Activated CD4-positive, alpha-beta memory T cell treated with anti-CD3 and anti-CD28 coated beads, Interleukin-2, amount 10 ng/mL, durations not matched to agents 7 days and 5 days (primary cell): ENCODE measurements around the gene SOCS2. TPM values are rescaled to one million over a fixed set of nuclear protein-coding genes. Genes with fewer than 3 reads are reported as not detected.

Experiments
- CTCF ChIA-PET: fragments of 350-600 bp; sonication (Branson Sonifier 250); formaldehyde crosslinking; loops from one replicate; lab custom pipeline; 2021; ENCODE audit warnings: antibody characterized with exemption, inconsistent platforms; lab: Charles Lee
- POLR2A ChIA-PET: fragments of 350-600 bp; sonication (Branson Sonifier 250); formaldehyde crosslinking; loops from one replicate; lab custom pipeline; 2021; ENCODE audit warnings: antibody characterized with exemption; lab: Charles Lee
- DNase-seq: peaks from one replicate; pipeline ENCODE4 v3.0.0-alpha.2; 2020
- H3K27ac Mint-ChIP-seq: one replicate; pipeline ENCODE4 v1.8.0; 2021; ENCODE audit warnings: mild to moderate bottlenecking, mixed read lengths
- H3K27me3 Mint-ChIP-seq: one replicate; pipeline ENCODE4 v1.8.0; 2021; ENCODE audit warnings: mixed read lengths
- H3K36me3 Mint-ChIP-seq: one replicate; pipeline ENCODE4 v1.8.0; 2021; ENCODE audit warnings: low read depth, mixed read lengths
- H3K4me1 Mint-ChIP-seq: one replicate; pipeline ENCODE4 v1.8.0; 2021; ENCODE audit warnings: mixed read lengths
- H3K4me3 Mint-ChIP-seq: one replicate; pipeline ENCODE4 v1.8.0; 2021; ENCODE audit warnings: mild to moderate bottlenecking, mixed read lengths
- H3K9me3 Mint-ChIP-seq: one replicate; pipeline ENCODE4 v1.8.0; 2021; ENCODE audit warnings: mixed read lengths
- total RNA-seq, 2 experiments: library from RNA; stranded (reverse); gene quantifications; one replicate each; pipeline ENCODE4 v1.2.3, GENCODE V29; 2021

Gene SOCS2
- total RNA-seq, 2 experiments from 2014 or later = 44.3 to 47.3 TPM

- H3K9me3 Mint-ChIP-seq = no peaks in the 10 kb centered on the region
- ChIA-PET CTCF (no interaction called here), POLR2A (no interaction called here)
- no peaks in the 10 kb centered on the region for H3K36me3 Mint-ChIP-seq
- H3K4me1 Mint-ChIP-seq = no peaks in the 10 kb centered on the region
- no peak for DNase-seq
- H3K27me3 Mint-ChIP-seq = peaks cover 7% of the 10 kb centered on the region
- H3K27ac Mint-ChIP-seq = no peak overlapping the region
- H3K4me3 Mint-ChIP-seq = no peak overlapping the region
Observed at GRCh38 chr12:93601591-93601990, 29.1 kb downstream of the SOCS2 start.

DNA sequence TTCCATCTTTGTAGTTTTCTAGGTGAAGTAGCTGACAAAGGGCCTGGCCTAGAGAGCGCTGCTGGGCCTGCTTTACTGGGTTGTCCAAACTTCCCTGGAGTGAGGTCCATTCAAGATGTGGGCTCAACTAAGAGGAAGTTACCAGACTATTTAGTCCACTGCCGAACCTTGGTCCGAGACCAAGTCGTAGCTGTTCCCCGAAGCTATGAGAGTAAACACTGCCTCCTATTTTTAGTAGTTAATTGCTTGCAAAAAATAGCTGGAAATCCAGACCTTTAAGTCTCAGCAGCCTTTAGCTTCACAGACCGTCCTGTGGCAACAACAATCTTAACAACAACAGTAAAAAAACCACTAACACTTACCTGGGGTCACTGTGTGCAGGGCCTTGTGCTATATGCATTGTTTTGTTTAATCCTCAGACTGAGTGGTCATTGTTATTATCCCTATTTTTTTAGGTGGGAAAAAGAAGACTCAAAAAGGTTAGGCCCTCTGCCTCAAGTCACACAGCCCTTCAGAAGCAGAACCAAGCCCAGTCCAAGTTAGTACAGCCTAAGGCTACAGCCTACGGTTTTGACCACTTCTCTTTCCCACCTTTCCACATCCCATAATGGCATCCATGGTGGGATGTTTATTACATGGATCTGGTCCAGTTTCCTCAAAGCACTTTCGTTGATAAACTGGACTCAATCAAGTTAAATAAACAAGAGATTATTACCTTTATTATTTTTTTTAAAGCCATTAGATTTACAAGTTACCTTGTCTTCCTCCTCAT lies 30.6 kb downstream of the SOCS2 start:
- Mint-ChIP-seq H3K4me1 (no peaks in the 10 kb centered on the region), H3K27ac (no peak overlapping the region), H3K9me3 (no peaks in the 10 kb centered on the region), H3K36me3 (no peaks in the 10 kb centered on the region), H3K27me3 (peaks cover 3% of the 10 kb centered on the region), H3K4me3 (no peak overlapping the region)
- ChIA-PET CTCF (no interaction called here), POLR2A (no interaction called here)
- no peak for DNase-seq

GRCh38 chr12:93603762-93604161 lies 31.3 kb downstream of the SOCS2 start:
- Mint-ChIP-seq H3K27ac (no peak overlapping the region), H3K4me3 (no peak overlapping the region), H3K9me3 (no peaks in the 10 kb centered on the region), H3K27me3 (no peaks in the 10 kb centered on the region), H3K4me1 (no peaks in the 10 kb centered on the region), H3K36me3 (no peaks in the 10 kb centered on the region)
- ChIA-PET CTCF (no interaction called here), POLR2A (no interaction called here)
- no peak for DNase-seq

DNA sequence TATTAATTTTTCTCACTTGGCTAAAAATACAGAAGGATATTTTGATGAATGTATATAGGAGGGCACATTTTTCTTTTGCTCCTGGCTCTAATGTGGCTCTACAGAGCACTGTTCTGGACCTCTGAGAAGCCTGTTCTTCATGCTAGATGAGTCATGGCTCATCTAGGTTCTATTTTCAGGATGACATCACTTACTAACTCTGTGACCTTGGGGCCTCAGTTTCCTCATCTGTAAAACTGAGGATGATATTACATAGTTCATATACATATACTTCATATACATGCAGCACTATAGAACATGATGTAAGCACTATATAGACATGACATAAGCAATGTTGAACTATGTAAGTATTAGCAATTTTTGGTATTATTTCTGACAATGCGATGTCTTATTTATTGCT lies 35.8 kb downstream of the SOCS2 start:
- ChIA-PET CTCF (interaction anchor here (0.7 kb wide), 1 partner anchor 693 kb away, joined by 3 read pairs; no protein-coding TSS in a partner anchor), POLR2A (no interaction called here)
- Mint-ChIP-seq H3K9me3 (no peaks in the 10 kb centered on the region), H3K27me3 (peaks cover 14% of the 10 kb centered on the region), H3K4me1 (no peaks in the 10 kb centered on the region), H3K36me3 (no peaks in the 10 kb centered on the region), H3K4me3 (no peak overlapping the region), H3K27ac (no peak overlapping the region)
- no peak for DNase-seq

GRCh38 chr12:93609281-93610192 lies 37.1 kb downstream of the SOCS2 start:
- no peak overlapping the region for H3K27ac Mint-ChIP-seq
- CTCF ChIA-PET = no interaction called here
- no peak for DNase-seq
- peaks cover 15% of the 10 kb centered on the region for H3K27me3 Mint-ChIP-seq
- no peak overlapping the region for H3K4me3 Mint-ChIP-seq
- H3K36me3 Mint-ChIP-seq = no peaks in the 10 kb centered on the region
- POLR2A ChIA-PET = no interaction called here
- no peaks in the 10 kb centered on the region for H3K9me3 Mint-ChIP-seq
- no peaks in the 10 kb centered on the region for H3K4me1 Mint-ChIP-seq

DNA sequence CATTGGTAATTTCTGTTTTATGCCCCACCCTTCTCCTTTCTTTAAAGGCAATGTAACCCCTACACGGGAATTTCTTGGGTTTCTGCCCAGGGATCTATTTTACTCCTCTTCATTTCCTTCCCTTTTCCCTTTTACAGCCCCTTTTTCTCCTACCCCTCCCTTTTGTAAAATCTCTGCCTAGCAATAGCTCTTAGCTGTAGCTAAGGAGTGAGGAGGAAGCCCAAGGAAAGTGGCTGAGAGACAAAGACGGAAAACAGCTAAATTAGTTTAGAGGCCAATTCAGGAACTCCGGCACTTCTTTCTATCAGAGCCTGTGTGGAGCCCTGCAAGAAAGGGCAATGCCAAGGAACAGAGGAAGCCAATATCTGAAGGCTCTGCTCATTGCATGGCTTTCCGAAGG lies 40.3 kb downstream of the SOCS2 start:
- CTCF ChIA-PET = interaction anchor here (0.6 kb wide), 1 partner anchor 14 kb away, joined by 3 read pairs; no protein-coding TSS in a partner anchor
- peaks cover 19% of the 10 kb centered on the region for H3K27me3 Mint-ChIP-seq

DNA sequence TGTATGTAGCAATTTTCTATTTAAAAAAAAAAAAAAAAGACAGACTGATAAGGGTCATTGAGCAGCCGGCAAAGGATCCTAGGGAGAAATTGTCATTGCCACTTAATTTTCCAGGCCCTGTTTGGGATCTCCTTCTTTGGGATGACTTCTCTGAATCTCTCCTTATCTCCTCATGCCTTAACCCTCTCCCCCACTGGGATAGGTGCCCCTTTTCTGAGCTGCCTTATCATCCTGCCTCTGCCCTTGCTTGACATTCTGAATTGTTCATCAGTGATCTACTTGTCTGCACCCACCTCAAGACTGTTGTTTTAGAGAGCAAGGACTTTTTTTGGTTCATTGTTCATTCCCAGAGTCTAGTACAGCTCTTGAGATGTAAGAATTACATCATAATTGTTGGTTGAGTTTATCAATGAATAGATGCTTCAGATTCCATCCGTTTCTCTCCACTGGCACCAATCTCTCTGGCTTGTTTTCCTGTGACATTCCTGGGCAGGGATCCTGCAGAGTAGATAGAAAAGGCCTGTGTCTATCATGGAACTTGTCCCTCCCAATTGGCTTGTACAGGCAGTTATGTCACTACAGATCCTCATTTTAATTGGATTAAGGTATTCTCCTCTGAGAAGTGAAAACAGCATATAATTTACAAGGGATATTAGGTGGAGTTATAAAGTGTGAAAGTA lies 42.6 kb downstream of the SOCS2 start:
- ChIA-PET CTCF (no interaction called here), POLR2A (no interaction called here)
- H3K36me3 Mint-ChIP-seq = no peaks in the 10 kb centered on the region
- H3K4me3 Mint-ChIP-seq = no peak overlapping the region
- H3K27ac Mint-ChIP-seq = no peak overlapping the region
- peaks cover 19% of the 10 kb centered on the region for H3K27me3 Mint-ChIP-seq
- no peak for DNase-seq
- H3K4me1 Mint-ChIP-seq = no peaks in the 10 kb centered on the region
- H3K9me3 Mint-ChIP-seq = peaks cover 3% of the 10 kb centered on the region

More for the DNA sequence above, 40.3 kb downstream of the SOCS2 start:
- POLR2A ChIA-PET = no interaction called here
- Mint-ChIP-seq H3K4me1 (no peaks in the 10 kb centered on the region), H3K36me3 (no peaks in the 10 kb centered on the region), H3K9me3 (no peaks in the 10 kb centered on the region), H3K27ac (no peak overlapping the region), H3K4me3 (no peak overlapping the region)
- no peak for DNase-seq

- H3K36me3 Mint-ChIP-seq = no peaks in the 10 kb centered on the region
- H3K4me3 Mint-ChIP-seq = no peak overlapping the region
- ChIA-PET CTCF (no interaction called here), POLR2A (no interaction called here)
- DNase-seq = no peak
- no peaks in the 10 kb centered on the region for H3K4me1 Mint-ChIP-seq
- peaks cover 19% of the 10 kb centered on the region for H3K27me3 Mint-ChIP-seq
- peaks cover 3% of the 10 kb centered on the region for H3K9me3 Mint-ChIP-seq
- no peak overlapping the region for H3K27ac Mint-ChIP-seq
Observed at GRCh38 chr12:93616584-93617101, 44.2 kb downstream of the SOCS2 start.

DNA sequence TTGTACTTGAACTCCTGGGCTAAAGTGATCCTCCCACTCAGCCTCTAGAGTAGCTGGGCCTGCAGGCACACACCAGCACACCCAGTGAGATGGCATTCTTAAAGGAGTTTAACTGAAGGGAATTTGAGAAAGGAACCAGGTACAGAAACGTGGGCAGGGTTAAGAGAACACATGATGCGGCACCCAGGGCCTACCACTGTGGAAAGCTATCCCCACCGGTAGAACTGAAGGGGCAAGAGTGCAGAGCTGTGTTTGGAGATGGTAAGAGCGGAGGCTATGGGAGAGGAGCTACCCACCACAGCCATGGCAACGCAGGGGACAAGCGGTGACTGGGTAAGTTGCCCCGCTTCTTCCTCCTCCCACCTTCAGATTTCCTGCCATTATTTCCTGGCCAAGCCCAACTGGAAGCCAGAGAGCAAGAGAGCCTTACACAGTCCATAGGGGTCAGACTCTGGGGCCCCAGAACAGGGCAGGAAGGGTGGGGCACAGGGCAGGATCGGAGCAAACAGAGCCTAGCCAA lies 46.5 kb downstream of the SOCS2 start:
- Mint-ChIP-seq H3K36me3 (no peaks in the 10 kb centered on the region), H3K4me3 (no peak overlapping the region), H3K9me3 (peaks cover 3% of the 10 kb centered on the region), H3K27me3 (peaks cover 4% of the 10 kb centered on the region), H3K4me1 (no peaks in the 10 kb centered on the region), H3K27ac (no peak overlapping the region)
- DNase-seq = no peak
- ChIA-PET CTCF (no interaction called here), POLR2A (no interaction called here)

- H3K36me3 Mint-ChIP-seq = no peaks in the 10 kb centered on the region
- H3K27me3 Mint-ChIP-seq = no peaks in the 10 kb centered on the region
- no peak overlapping the region for H3K4me3 Mint-ChIP-seq
- ChIA-PET POLR2A (no interaction called here), CTCF (no interaction called here)
- H3K27ac Mint-ChIP-seq = no peak overlapping the region
- no peak for DNase-seq
- H3K9me3 Mint-ChIP-seq = peaks cover 3% of the 10 kb centered on the region
- H3K4me1 Mint-ChIP-seq = no peaks in the 10 kb centered on the region
Observed at GRCh38 chr12:93621986-93622385, 49.5 kb downstream of the SOCS2 start.

DNA sequence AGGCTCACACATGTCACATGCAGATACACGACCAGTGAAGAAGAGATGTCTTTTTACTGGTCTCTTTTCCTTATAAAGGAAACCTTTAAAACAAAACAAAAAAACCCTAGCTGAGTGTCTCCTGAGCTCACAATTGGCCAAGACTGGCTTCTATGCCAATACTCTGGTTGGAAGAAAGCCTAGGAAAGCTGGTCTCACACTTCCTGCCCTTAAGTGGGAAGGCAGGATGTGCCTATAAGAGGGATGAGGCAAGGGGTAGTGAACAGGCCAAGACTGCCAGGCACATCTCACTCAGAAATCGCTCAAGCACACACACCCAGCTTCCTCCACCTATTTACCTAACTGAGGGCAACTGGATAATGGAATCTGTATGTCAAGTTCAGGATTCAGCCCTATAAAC lies 50.0 kb downstream of the SOCS2 start:
- no peak for DNase-seq
- no peaks in the 10 kb centered on the region for H3K36me3 Mint-ChIP-seq
- peaks cover 3% of the 10 kb centered on the region for H3K9me3 Mint-ChIP-seq
- H3K4me1 Mint-ChIP-seq = no peaks in the 10 kb centered on the region
- POLR2A ChIA-PET = no interaction called here
- CTCF ChIA-PET = interaction anchor here (0.6 kb wide), 1 partner anchor 246 kb away, joined by 3 read pairs; no protein-coding TSS in a partner anchor
- H3K27me3 Mint-ChIP-seq = no peaks in the 10 kb centered on the region
- H3K27ac Mint-ChIP-seq = no peak overlapping the region
- no peak overlapping the region for H3K4me3 Mint-ChIP-seq

GRCh38 chr12:93624595-93625294 lies 52.3 kb downstream of the SOCS2 start:
- POLR2A ChIA-PET = no interaction called here
- H3K4me1 Mint-ChIP-seq = no peaks in the 10 kb centered on the region
- H3K27ac Mint-ChIP-seq = no peak overlapping the region
- H3K9me3 Mint-ChIP-seq = peaks cover 3% of the 10 kb centered on the region
- CTCF ChIA-PET = interaction anchor here (0.7 kb wide), 1 partner anchor 126 kb away, joined by 3 read pairs; no protein-coding TSS in a partner anchor
- H3K27me3 Mint-ChIP-seq = no peaks in the 10 kb centered on the region
- no peak overlapping the region for H3K4me3 Mint-ChIP-seq
- no peaks in the 10 kb centered on the region for H3K36me3 Mint-ChIP-seq
- DNase-seq = no peak
